ENCODE data around the gene UBE2L6.

GRCh38 chr11:57567515-57568329 lies at the start of gene UBE2L6:
- TF ChIP-seq CTCF (conservative IDR thresholded peaks at IDR 0.05 in 1 of 2, IDR thresholded peaks at IDR 0.05 in 1 of 2; ENCODE audit: extremely low read depth in 1 of 2, insufficient read depth in 1 of 2, low read depth in 1 of 2, low read length in 2 of 2), result no peak
- TF ChIP-seq EZH2 (IDR thresholded peaks at IDR 0.05; ENCODE audit: borderline replicate concordance, low read length), result no peak

Data from mammary epithelial cell (primary cell).